Measurements from ENCODE around the gene LIPM. TPM values are rescaled to one million over a fixed set of nuclear protein-coding genes. Genes with fewer than 3 reads are reported as not detected.

Gene LIPM
- total RNA-seq, 3 donors from 2014 or later (not counting 1 experiment from before 2014, with no cell fraction given) = not detected

DNA sequence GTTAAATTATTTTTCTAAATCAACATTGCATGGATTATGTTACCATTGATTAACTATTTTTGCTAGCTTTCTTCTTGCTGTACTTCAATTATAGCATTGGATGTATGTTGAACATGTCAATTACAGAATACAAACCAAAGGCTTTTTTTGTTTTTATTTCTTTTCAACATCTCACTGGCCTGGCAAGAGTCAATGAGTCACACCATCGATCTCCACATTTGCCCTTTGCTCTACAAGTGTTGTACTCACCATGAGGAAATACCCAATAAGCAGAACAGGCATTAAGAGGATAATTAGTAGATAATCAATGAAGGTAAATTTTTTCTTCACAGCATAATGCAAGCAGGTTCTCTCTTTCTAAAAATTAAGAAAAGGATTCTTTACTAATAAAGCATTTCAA, 25.8 kb downstream of the LIPM start:
- H3K36me3 ChIP-seq (ENCODE audit: control insufficient read depth, insufficient read depth, low read length) = no peaks in the 10 kb centered on the region
- no peaks in the 10 kb centered on the region for H3K9me3 ChIP-seq (ENCODE audit: control insufficient read depth, insufficient read depth, low read length)
- Mint-ChIP-seq H3K36me3 (no peaks in the 10 kb centered on the region), H3K4me3 (no peak overlapping the region), H3K9me3 (no peaks in the 10 kb centered on the region), H3K27me3 (ENCODE audit: low read depth in 2 of 2) (no peaks in the 10 kb centered on the region), H3K27ac (peak overlapping the region in 1 of 2 donors; percentile 85), H3K4me1 (peaks cover 57 to 67% of the 10 kb centered on the region in 2 donors)
- 86% methylated on average over 1 of the region's 1 CpG for WGBS (ENCODE audit: insufficient coverage)
- peaks cover 25% of the 10 kb centered on the region for H3K4me1 ChIP-seq (ENCODE audit: control insufficient read depth, insufficient read depth, low read length)
- TF ChIP-seq, protein P1, sequence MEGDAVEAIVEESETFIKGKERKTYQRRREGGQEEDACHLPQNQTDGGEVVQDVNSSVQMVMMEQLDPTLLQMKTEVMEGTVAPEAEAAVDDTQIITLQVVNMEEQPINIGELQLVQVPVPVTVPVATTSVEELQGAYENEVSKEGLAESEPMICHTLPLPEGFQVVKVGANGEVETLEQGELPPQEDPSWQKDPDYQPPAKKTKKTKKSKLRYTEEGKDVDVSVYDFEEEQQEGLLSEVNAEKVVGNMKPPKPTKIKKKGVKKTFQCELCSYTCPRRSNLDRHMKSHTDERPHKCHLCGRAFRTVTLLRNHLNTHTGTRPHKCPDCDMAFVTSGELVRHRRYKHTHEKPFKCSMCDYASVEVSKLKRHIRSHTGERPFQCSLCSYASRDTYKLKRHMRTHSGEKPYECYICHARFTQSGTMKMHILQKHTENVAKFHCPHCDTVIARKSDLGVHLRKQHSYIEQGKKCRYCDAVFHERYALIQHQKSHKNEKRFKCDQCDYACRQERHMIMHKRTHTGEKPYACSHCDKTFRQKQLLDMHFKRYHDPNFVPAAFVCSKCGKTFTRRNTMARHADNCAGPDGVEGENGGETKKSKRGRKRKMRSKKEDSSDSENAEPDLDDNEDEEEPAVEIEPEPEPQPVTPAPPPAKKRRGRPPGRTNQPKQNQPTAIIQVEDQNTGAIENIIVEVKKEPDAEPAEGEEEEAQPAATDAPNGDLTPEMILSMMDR (IDR thresholded peaks at IDR 0.05) = no peak
- DNase-seq = no peak
- intact Hi-C loops (cut with micrococcal nuclease) = no loop called here
- no peak for ATAC-seq
- H3K27ac ChIP-seq (ENCODE audit: low read length) = no peak overlapping the region
- H3K27me3 ChIP-seq (ENCODE audit: control insufficient read depth, insufficient read depth, low read length) = no peaks in the 10 kb centered on the region
- H3K4me3 ChIP-seq (ENCODE audit: low read length) = no peak overlapping the region

DNA sequence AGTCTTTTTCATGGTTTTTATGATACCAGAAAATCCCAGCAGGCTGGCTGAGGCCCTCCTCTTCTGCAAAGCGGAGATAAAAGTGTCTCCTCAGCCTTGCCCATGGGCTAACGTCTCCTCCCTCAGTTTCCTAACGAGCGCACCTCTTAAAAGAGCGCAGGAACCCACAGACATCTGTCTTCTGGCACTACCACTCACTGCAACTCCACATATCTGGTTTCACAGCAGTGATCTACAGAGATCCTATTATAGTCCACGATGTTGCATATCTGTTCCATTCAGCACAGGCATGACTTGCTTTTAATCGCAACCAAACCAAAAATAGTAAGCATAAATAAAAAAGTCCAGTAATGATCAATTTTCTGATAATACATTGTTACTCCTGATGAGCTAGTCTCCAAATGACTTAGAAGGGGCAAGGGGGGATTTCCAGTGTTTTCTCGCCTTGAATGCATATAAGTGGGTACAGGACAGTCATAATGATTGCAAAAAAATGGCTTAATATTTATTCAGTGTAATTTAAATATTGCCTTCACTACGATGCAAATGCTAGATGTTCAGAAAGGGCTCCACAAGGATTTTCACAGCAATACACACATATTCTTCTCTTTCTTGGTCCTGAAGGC, 28.2 kb downstream of the LIPM start:
- WGBS (ENCODE audit: insufficient coverage) = 76% methylated on average over 9 of the region's 9 CpGs
- intact Hi-C loops (cut with micrococcal nuclease) = no loop called here

DNA sequence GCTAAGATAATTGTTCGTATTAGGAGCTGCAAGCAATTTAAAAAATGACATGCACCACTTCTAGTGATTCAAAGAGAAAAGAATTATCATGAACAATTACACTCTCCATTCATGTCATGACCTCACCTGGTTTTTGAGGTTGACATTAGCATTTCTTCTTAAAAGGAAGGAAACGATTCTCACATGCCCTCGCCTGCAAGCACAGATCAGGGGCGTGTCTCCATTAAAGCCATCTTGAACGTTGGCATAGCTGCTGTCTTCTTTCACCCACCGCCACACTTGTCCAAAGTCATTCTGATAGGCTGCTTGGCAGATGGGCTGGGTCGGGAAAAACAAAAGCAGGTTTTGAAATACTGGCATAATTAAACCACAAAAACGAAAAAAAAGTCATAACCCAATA, 29.2 kb downstream of the LIPM start:
- H3K4me1 ChIP-seq (ENCODE audit: control insufficient read depth, insufficient read depth, low read length) = peaks cover 7% of the 10 kb centered on the region
- no peaks in the 10 kb centered on the region for H3K9me3 ChIP-seq (ENCODE audit: control insufficient read depth, insufficient read depth, low read length)
- TF ChIP-seq, protein P1 (IDR thresholded peaks at IDR 0.05) = no peak
- 58% methylated on average over 5 of the region's 8 CpGs for WGBS (ENCODE audit: insufficient coverage)
- H3K4me3 Mint-ChIP-seq = peak overlapping the region; percentile 9
- no peaks in the 10 kb centered on the region for H3K36me3 ChIP-seq (ENCODE audit: control insufficient read depth, insufficient read depth, low read length)
- ATAC-seq (peak; percentile 18 to 60 (median 49)), DNase-seq (peak in 1 of 2 donors; percentile 78)
- no peaks in the 10 kb centered on the region for H3K27me3 ChIP-seq (ENCODE audit: control insufficient read depth, insufficient read depth, low read length)
- peak overlapping the region; percentile 43 to 65 for H3K27ac Mint-ChIP-seq
- no peaks in the 10 kb centered on the region for H3K36me3 Mint-ChIP-seq
- intact Hi-C loops (cut with micrococcal nuclease) = no loop called here
- peaks cover 35 to 47% of the 10 kb centered on the region in 2 donors for H3K4me1 Mint-ChIP-seq
- H3K9me3 Mint-ChIP-seq = no peaks in the 10 kb centered on the region
- no peak overlapping the region for H3K4me3 ChIP-seq (ENCODE audit: low read length)
- no peak overlapping the region for H3K27ac ChIP-seq (ENCODE audit: low read length)
- H3K27me3 Mint-ChIP-seq (ENCODE audit: low read depth in 2 of 2) = no peaks in the 10 kb centered on the region

More for the DNA sequence above, 28.2 kb downstream of the LIPM start:
- Histone ChIP-seq H3K36me3 (ENCODE audit: control insufficient read depth, insufficient read depth, low read length) (no peaks in the 10 kb centered on the region), H3K4me3 (ENCODE audit: low read length) (no peak overlapping the region), H3K4me1 (ENCODE audit: control insufficient read depth, insufficient read depth, low read length) (peaks cover 15% of the 10 kb centered on the region), H3K27ac (ENCODE audit: low read length) (no peak overlapping the region), H3K27me3 (ENCODE audit: control insufficient read depth, insufficient read depth, low read length) (no peaks in the 10 kb centered on the region), H3K9me3 (ENCODE audit: control insufficient read depth, insufficient read depth, low read length) (no peaks in the 10 kb centered on the region)
- peaks cover 44 to 57% of the 10 kb centered on the region in 2 donors for H3K4me1 Mint-ChIP-seq
- H3K27me3 Mint-ChIP-seq (ENCODE audit: low read depth in 2 of 2) = no peaks in the 10 kb centered on the region
- no peak for ATAC-seq
- H3K27ac Mint-ChIP-seq = peak overlapping the region; percentile 43 to 65
- H3K9me3 Mint-ChIP-seq = no peaks in the 10 kb centered on the region
- H3K4me3 Mint-ChIP-seq = no peak overlapping the region
- TF ChIP-seq, protein P1 (IDR thresholded peaks at IDR 0.05) = no peak
- no peaks in the 10 kb centered on the region for H3K36me3 Mint-ChIP-seq
- DNase-seq = no peak

DNA sequence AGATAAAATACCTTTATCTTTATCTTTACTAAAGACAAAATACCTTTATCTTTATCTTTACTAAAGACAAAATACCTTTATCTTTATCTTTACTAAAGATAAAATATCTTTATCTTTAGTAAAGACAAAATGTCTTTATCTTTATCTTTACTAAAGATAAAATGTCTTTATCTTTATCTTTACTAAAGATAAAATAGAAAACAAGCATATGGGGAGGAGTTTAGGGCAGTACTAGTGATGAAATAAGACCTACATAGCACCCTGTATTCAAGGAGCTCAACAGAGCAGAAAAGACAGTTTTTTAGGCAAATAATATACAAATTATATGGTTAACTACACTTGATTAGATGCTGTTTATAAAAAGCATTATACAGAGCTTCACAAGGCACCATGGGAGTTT, 29.8 kb downstream of the LIPM start:
- H3K27me3 Mint-ChIP-seq (ENCODE audit: low read depth in 2 of 2) = no peaks in the 10 kb centered on the region
- H3K27ac Mint-ChIP-seq = peak overlapping the region; percentile 3 to 77
- Histone ChIP-seq H3K9me3 (ENCODE audit: control insufficient read depth, insufficient read depth, low read length) (no peaks in the 10 kb centered on the region), H3K4me3 (ENCODE audit: low read length) (no peak overlapping the region), H3K4me1 (ENCODE audit: control insufficient read depth, insufficient read depth, low read length) (peaks cover 5% of the 10 kb centered on the region), H3K27ac (ENCODE audit: low read length) (no peak overlapping the region), H3K36me3 (ENCODE audit: control insufficient read depth, insufficient read depth, low read length) (no peaks in the 10 kb centered on the region), H3K27me3 (ENCODE audit: control insufficient read depth, insufficient read depth, low read length) (no peaks in the 10 kb centered on the region)
- TF ChIP-seq, protein P1 (IDR thresholded peaks at IDR 0.05) = no peak
- H3K36me3 Mint-ChIP-seq = no peaks in the 10 kb centered on the region
- H3K9me3 Mint-ChIP-seq = no peaks in the 10 kb centered on the region
- H3K4me1 Mint-ChIP-seq = peaks cover 28 to 41% of the 10 kb centered on the region in 2 donors
- H3K4me3 Mint-ChIP-seq = no peak overlapping the region
- DNase-seq (no peak), ATAC-seq (no peak)
- intact Hi-C loops (cut with micrococcal nuclease) = no loop called here

Measured in natural killer cell (primary cell).